NOMO-1 treated with DMSO at 0.1 percent for 48 hours (cell line): Measurements from ENCODE around the gene BOD1.
A peak's percentile ranks its signal among the peaks of the same experiment; 100 is the strongest.

ENCODE experiments used
- DNase-seq: peaks from one replicate; lab custom pipeline; 2025; ENCODE audit not compliant: unreplicated experiment; lab: John Stamatoyannopoulos, UW

Gene BOD1

GRCh38 chr5:173616577-173617118 is at the start of gene BOD1:
BOD1 (minus strand) TSS chr5:173616650; CDS start chr5:173616436, 214 bp downstream.
- peak; percentile 98 for DNase-seq

DNA sequence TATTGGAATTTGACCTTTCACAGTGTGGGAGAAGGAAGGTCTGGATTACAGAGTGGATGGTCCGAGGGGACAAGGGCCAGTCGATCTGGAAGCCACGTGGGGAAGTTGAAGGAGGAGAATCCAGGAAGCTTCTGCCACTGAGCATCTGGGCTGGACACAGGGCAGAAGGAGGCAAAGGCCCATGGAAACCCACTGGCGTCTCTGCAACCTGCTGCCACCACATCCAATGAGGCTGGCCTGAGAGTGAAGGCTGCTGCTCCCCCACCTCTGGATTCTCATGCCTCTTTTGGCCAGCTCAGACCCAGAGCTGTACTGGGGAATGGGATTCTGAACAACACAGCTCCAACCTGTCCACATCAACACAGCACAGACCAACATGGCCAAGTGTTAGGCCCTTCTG is 48.9 kb upstream of the BOD1 start:
- DNase-seq, result no peak

- DNase-seq, result peak; percentile 76
Measured at GRCh38 chr5:173664154-173664526, 47.7 kb upstream of the BOD1 start.

GRCh38 chr5:173663352-173664153 is 47.1 kb upstream of the BOD1 start:
- no peak for DNase-seq

- DNase-seq, result no peak
Measured at GRCh38 chr5:173662581-173663351, 46.3 kb upstream of the BOD1 start.

- DNase-seq, result no peak
Measured at GRCh38 chr5:173660481-173661280, 44.2 kb upstream of the BOD1 start.

- DNase-seq, result no peak
Measured at GRCh38 chr5:173659423-173659822, 43.0 kb upstream of the BOD1 start.

DNA sequence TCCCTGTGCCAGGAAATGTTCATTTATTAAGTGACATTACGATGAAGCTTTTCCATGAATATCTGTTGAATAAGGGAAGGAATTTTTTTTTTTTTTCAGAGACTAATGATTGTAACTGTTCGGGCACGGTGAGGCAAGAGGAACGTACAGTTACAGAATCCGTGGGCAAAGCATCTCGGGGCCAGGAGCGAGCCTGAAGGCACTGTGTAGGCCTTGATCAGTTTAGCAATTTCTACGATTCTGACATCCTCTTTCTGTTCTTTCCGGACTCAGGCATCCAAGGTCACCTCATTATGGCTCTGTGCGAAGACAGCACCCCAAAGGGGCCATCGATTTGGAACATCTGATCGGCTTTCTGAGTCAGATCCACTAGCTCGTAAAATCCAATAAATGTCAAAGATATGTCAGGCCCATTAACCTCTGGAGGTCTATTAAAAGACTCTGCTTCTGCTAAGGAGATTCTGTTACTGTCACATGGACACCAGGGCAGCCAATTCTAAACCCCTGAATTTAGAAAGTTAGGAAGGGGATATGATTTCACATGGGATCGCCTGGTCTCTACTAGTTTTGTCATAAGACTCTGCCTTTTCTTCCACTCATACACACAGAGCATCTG is 41.4 kb upstream of the BOD1 start:
- no peak for DNase-seq

DNA sequence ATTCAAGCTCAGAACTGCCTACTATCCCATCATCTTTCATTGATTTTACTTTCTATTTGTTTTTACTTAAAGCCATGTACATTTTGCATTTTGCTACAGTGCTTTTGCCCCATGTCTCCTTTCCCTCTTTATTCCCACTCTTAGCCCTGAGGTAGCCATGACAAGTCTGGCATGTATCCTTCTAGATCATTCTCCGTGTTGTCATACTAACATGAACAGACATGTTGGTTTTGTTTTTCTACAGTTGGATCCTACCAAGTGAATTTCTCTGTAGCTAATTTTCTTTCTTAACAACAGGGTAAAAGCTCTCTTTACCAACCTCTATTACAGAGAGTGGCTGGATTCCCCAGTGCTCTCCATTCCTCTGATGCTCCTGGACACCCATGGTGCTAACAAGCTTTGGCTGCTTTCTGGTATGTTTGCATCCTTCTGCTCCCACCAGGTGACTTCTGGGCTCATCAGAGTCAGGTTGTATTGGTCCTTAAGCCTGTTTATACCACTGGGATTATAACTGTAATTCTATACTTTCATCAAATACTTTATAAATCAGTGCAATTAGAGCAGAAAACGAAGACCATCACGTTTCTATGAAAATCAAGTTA is 38.8 kb upstream of the BOD1 start:
- no peak for DNase-seq

DNA sequence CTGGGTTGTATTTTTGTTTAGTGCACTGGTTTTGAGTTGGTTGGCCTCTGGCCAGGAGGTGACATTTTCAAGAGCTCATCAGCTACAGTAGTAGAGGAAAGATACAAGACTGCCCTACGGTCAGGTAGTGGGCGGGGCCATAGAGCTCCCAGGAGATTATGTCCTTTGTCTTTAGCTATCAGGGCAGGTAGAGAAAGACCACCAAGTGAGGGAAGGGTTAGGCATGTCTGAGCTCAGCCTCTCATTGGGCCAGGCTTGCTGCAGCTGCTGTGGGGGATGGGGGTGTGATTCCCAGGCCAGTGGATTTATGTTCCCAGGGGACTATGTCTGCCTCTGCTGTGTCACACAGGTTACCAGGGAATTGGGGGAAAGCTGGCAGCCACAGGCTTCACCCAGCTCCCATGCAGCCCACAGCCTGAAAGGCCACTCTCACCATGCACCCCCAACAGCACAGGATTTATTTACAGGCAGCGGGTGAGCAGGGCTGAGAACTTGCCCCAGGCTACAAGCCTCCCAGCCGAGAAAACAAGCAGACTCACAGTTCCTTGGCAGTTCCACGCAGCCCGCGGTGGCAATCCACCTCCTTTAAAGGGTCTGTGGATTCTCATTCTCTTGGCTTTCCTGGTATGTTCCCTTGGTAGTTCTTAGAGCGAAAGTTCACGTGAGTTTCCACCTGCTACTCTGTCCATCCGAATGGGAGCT is 37.5 kb upstream of the BOD1 start:
- no peak for DNase-seq

DNA sequence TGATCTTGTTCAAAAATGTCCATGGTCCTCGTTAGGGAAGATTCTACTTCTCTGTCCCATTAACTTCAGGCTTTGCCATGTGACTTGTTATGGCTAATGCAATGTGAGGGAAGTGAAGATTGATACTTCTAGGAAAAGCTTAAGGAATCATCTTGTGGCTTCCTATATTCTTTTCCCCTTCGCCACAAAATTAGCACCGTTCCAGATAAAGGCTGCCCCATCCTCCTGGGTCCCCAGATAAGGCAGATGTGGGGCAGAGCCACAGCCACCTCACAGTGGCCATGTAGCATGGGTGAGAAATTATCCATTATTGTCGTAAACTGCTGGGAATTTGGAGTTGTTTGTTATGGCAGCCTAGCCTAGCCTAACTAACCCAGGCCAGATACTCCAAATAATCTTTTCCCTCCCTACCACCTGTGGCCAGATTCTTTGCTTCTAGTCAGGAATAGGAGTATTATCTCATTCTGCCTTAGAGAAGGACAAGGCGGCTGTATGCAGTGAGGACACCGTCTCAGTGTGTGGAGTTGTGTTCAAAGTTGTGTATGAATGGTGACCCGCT is 31.9 kb upstream of the BOD1 start:
- no peak for DNase-seq

- no peak for DNase-seq
Measured at GRCh38 chr5:173646692-173647091, 30.2 kb upstream of the BOD1 start.

GRCh38 chr5:173645890-173646574 is 29.6 kb upstream of the BOD1 start:
- no peak for DNase-seq

DNA sequence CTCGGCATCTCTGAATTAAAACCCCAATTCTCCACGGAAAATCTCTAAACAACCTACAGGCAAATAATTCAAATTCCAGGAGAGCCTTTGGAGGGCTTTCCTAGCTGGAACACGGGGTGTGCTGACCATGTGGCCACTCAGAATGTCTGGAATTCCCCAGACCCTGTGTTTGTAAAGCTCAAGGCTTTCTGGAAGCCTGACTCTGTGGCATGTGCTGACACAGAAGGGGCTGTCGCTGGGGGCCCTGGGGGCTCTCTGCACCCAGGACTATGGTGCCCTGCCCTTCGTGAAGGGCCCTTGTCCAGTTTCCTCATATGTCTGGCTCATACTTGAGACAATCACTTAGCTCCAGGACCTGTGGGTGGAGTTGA is 29.0 kb upstream of the BOD1 start:
- no peak for DNase-seq

GRCh38 chr5:173644673-173645436 is 28.4 kb upstream of the BOD1 start:
- DNase-seq, result no peak

DNA sequence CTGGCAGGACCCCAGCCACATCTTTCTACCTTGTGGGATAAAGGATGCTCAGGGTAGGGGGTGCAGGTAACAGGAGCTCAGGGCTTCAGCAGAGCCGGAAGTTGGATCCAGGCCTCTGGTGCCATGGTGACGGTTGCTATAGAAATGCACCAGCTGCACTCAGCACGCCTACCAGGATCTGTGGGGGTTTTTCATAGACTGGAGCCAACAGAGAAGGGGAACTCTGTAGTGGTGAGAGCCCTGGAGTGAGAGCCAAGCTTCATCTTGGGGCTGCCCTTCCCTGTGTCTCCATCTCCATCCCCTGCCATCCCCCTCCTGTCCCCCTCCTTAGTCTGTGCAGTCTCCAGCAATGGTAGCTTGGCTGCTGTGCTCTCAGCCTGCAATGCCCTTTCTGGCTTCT is 27.5 kb upstream of the BOD1 start:
- no peak for DNase-seq

GRCh38 chr5:173642895-173643481 is 26.5 kb upstream of the BOD1 start:
- no peak for DNase-seq
